ENCODE measurements around the gene HOXC9.

HOXC9 gene

GRCh38 chr12:54000116-54001114 is at the start of gene HOXC9:
Gene HOXC9, plus strand, starts transcription at chr12:54000161. Its CDS starts 28 bp downstream, at chr12:54000189.
- no peak within 1 kb of the TSS for H3K9ac ChIP-seq (ENCODE audit: low read depth, low read length)
- peak within 1 kb of the TSS; percentile 32 for H3K4me3 ChIP-seq (ENCODE audit: low read depth, low read length)

DNA sequence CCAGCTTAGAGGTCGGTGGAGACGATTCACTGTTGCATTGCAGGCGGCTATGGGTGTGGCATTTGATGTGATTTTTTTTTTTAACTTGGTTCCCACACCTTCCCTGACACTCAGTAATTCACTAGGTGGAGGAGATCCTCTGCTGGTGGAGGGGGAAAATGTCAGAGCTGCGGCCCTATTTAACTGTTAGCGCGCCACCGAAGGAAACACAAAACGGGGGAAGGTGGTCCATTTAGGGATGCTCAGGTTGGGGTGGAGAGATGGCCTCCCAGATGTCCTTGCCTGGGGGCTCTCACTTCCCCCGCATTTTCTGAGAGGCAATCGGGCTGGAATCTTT is 49.6 kb upstream of the HOXC9 start:
- Histone ChIP-seq H3K36me3 (ENCODE audit: control insufficient read depth, insufficient read depth, low read length) (no peaks in the 10 kb centered on the region), H3K4me3 (ENCODE audit: low read depth, low read length) (no peak overlapping the region), H3K4me1 (ENCODE audit: control insufficient read depth, insufficient read depth, low read length) (no peaks in the 10 kb centered on the region), H3K27me3 (ENCODE audit: control insufficient read depth, insufficient read depth, low read length) (peaks cover 99% of the 10 kb centered on the region), H3K9ac (ENCODE audit: low read depth, low read length) (no peak overlapping the region), H3K9me3 (ENCODE audit: control insufficient read depth, insufficient read depth, low read length) (no peaks in the 10 kb centered on the region)

More at GRCh38 chr12:54000116-54001114, at the start of gene HOXC9:
- Histone ChIP-seq H3K27me3 (ENCODE audit: control insufficient read depth, insufficient read depth, low read length) (peaks cover 100% of the 10 kb centered on the region), H3K36me3 (ENCODE audit: control insufficient read depth, insufficient read depth, low read length) (no peaks in the 10 kb centered on the region), H3K9me3 (ENCODE audit: control insufficient read depth, insufficient read depth, low read length) (no peaks in the 10 kb centered on the region), H3K4me1 (ENCODE audit: control insufficient read depth, insufficient read depth, low read length) (no peaks in the 10 kb centered on the region)

DNA sequence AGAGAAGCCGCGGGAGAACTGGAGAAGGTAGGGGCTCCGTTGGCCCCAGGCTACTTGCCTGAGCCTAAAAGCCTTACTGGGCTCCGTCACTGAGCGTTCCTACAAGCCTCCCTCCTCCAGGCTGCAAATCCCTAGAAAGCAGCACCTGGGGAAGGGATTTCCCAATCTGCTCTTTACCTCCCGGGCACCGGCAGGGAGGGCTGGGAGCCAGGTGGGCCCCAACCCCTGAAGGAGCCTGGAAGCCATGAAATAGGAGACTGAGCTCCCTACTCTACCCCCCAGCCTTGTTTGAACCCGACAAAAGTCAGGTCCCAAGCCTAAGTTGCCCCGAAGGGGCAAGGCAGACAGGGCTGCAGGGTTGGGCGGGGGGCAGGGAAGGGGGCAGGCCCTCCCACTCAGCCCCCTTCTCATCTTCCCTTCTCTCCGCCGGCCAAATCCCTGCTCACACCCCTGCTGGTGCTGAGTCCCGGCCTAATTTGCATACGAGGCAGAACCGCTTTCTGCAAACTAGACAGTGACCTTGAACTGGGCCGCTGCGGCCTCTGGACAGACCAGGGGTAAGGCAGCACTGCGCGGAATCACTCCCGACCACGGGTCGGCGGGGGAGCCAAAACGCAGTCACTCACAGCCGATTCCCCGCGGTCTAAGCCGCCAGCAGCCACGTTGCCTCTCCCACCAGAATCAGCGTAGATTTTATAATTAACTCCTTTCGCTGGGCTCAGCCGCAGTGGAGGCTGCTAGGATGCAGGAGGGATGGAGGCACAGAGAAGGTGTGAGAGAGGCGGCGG is 49.0 kb upstream of the HOXC9 start:
- Histone ChIP-seq H3K27me3 (ENCODE audit: control insufficient read depth, insufficient read depth, low read length) (peaks cover 99% of the 10 kb centered on the region), H3K9me3 (ENCODE audit: control insufficient read depth, insufficient read depth, low read length) (no peaks in the 10 kb centered on the region), H3K4me3 (ENCODE audit: low read depth, low read length) (peak overlapping the region; percentile 13), H3K36me3 (ENCODE audit: control insufficient read depth, insufficient read depth, low read length) (no peaks in the 10 kb centered on the region), H3K4me1 (ENCODE audit: control insufficient read depth, insufficient read depth, low read length) (no peaks in the 10 kb centered on the region), H3K9ac (ENCODE audit: low read depth, low read length) (no peak overlapping the region)

DNA sequence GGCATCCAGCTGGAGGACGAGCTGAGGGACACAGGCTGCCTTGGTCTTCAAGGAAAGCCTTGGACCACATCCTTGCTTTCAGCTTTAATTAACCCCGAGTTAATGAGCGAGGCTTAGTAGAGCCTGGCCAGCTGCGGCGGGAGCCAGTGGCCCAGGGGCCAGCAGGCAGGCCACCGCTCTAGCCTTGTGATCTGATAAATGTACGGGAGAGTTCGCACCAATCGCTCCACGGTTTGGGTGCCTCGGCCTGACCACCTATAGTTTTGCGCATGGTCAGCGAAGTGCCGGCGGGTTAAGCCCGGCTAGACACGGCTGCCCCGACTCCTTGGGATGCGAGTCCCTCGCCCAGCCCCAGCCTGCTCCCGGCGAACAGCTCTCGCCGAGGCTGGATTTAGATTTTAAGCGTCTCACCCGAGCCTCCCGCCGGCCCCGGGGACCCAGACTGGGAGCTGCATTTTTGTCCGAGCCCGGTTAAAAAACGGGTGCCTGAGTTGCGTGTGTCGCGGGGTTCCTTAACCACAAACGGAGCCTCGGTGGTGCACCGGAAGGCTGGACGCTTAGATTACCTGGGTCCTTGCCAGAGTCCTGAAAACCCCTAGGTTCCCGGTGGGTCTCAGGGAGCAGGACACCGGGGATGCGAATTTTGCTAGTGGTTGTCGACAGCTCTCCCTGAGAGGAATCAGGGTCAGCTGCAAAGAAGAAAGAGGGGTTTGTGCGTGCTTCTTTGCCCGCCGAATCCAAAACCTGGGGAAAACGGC is 48.2 kb upstream of the HOXC9 start:
- H3K36me3 ChIP-seq (ENCODE audit: control insufficient read depth, insufficient read depth, low read length), result no peaks in the 10 kb centered on the region
- no peaks in the 10 kb centered on the region for H3K9me3 ChIP-seq (ENCODE audit: control insufficient read depth, insufficient read depth, low read length)
- H3K27me3 ChIP-seq (ENCODE audit: control insufficient read depth, insufficient read depth, low read length), result peaks cover 99% of the 10 kb centered on the region
- peak overlapping the region; percentile 13 for H3K4me3 ChIP-seq (ENCODE audit: low read depth, low read length)
- H3K9ac ChIP-seq (ENCODE audit: low read depth, low read length), result no peak overlapping the region
- no peaks in the 10 kb centered on the region for H3K4me1 ChIP-seq (ENCODE audit: control insufficient read depth, insufficient read depth, low read length)

DNA sequence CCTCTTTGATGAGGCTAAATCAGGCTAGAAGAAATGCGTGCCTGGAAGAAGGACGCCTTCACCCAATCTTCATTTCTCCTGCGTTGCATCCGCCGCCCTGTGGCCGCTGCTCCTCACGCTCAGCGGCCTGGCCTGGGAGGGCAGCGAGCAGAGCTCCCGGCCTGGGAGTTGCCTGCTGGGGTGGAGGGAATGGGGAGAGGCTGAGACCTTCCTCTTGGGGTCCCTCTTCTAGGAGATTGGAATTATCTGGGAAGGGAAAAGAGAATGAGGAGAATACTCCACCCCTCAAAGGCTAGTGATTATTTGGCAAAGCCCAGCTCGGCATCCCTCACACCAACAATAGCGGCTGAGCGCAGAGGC is 47.6 kb upstream of the HOXC9 start:
- Histone ChIP-seq H3K9me3 (ENCODE audit: control insufficient read depth, insufficient read depth, low read length) (no peaks in the 10 kb centered on the region), H3K36me3 (ENCODE audit: control insufficient read depth, insufficient read depth, low read length) (no peaks in the 10 kb centered on the region), H3K4me3 (ENCODE audit: low read depth, low read length) (peak overlapping the region; percentile 18), H3K27me3 (ENCODE audit: control insufficient read depth, insufficient read depth, low read length) (peaks cover 99% of the 10 kb centered on the region), H3K4me1 (ENCODE audit: control insufficient read depth, insufficient read depth, low read length) (no peaks in the 10 kb centered on the region), H3K9ac (ENCODE audit: low read depth, low read length) (no peak overlapping the region)

DNA sequence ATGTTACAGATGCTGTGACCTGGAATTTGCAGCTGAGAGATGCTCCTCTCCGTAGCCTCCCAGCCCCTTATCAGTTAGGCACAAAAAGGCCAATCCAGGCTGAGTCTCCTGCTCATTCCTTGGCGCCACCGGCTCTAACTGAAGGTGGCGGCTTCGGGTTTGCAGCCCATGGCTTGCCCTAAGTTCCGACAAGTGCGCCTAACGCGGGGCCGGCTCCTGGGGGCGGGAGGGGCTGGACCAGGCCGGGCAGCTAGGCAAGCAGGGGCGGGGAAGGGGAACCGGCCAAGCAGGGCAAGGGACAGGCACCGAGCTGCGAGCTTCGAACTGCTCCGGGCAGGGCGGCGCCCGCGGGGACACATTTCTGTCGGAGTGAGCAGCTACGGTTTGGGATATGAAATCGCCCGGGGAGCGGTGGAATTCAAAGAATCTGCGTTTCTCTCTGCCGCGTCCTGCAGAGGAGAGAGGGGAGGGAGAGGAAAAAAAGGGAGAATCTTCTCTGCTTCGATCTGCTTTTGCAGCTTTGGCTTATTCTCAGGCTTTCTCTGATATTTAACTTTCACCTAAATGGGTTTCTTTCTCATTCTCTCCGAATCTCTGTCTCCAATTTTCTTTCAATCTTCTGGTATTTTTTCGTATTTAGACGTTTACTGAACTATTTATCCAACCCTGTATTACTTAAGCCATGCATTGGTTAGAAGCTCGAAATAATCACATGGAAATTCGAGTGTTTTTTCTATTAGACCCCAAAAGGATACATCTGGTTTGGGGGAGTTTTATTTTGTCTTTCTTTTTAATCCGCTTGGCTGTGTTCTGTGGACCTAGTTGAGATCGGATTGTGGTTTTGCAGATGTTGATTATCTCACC is 46.9 kb upstream of the HOXC9 start:
- no peaks in the 10 kb centered on the region for H3K4me1 ChIP-seq (ENCODE audit: control insufficient read depth, insufficient read depth, low read length)
- H3K36me3 ChIP-seq (ENCODE audit: control insufficient read depth, insufficient read depth, low read length), result no peaks in the 10 kb centered on the region
- no peaks in the 10 kb centered on the region for H3K9me3 ChIP-seq (ENCODE audit: control insufficient read depth, insufficient read depth, low read length)
- no peak overlapping the region for H3K9ac ChIP-seq (ENCODE audit: low read depth, low read length)
- peaks cover 99% of the 10 kb centered on the region for H3K27me3 ChIP-seq (ENCODE audit: control insufficient read depth, insufficient read depth, low read length)
- peak overlapping the region; percentile 18 for H3K4me3 ChIP-seq (ENCODE audit: low read depth, low read length)

DNA sequence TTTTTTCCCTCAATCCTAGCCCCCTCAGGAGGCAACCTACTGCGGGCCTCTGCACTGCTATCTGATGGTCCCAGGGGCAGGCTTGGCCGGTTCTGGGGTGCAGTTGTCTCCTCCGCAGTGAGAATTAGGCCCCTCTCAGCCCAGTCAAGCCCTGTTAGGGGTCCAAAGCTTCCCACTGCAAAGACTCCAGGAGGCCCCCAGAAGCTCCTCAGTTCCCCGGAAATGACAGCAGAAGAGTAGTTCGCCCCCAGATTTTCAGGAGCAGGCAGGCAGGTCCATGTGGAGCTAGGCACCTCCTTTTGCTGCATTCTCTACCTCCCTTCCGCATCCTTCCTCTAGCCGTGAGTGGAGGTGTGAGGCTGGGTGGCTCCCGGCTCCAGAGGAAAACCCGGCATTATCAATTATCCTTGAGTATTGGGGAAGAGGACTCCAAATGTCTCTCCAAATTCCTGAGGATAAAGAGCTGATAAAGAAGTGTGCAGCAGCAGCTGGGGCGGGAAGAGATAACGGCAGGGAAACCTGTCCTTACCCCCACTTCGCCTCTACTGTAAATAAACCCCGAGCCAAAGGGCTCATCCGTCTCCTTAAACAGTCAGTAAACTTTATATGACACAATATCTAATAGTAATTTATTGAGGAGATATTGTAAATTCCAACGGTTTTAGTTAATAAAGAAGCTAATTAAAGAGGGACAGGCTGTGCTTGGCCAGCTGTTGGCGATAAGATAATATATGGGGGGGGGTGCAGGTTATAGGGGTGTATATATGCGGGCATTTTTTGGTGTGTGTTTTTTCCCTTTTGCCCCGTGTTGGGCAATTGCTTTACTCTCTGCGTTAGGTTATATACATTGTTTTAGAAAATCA is 45.9 kb upstream of the HOXC9 start:
- H3K4me1 ChIP-seq (ENCODE audit: control insufficient read depth, insufficient read depth, low read length), result no peaks in the 10 kb centered on the region
- H3K36me3 ChIP-seq (ENCODE audit: control insufficient read depth, insufficient read depth, low read length), result no peaks in the 10 kb centered on the region
- no peaks in the 10 kb centered on the region for H3K9me3 ChIP-seq (ENCODE audit: control insufficient read depth, insufficient read depth, low read length)
- no peak overlapping the region for H3K9ac ChIP-seq (ENCODE audit: low read depth, low read length)
- H3K4me3 ChIP-seq (ENCODE audit: low read depth, low read length), result no peak overlapping the region
- H3K27me3 ChIP-seq (ENCODE audit: control insufficient read depth, insufficient read depth, low read length), result peaks cover 99% of the 10 kb centered on the region

GRCh38 chr12:53954694-53955035 is 45.3 kb upstream of the HOXC9 start, which contains the start of gene HOXC12:
Gene HOXC12, plus strand, starts transcription at chr12:53954903. Its CDS starts 27 bp downstream, at chr12:53954930.
- no peaks in the 10 kb centered on the region for H3K9me3 ChIP-seq (ENCODE audit: control insufficient read depth, insufficient read depth, low read length)
- H3K4me3 ChIP-seq (ENCODE audit: low read depth, low read length), result peak within 1 kb of the TSS; percentile 22
- H3K9ac ChIP-seq (ENCODE audit: low read depth, low read length), result no peak within 1 kb of the TSS
- H3K36me3 ChIP-seq (ENCODE audit: control insufficient read depth, insufficient read depth, low read length), result no peaks in the 10 kb centered on the region
- H3K27me3 ChIP-seq (ENCODE audit: control insufficient read depth, insufficient read depth, low read length), result peaks cover 99% of the 10 kb centered on the region
- H3K4me1 ChIP-seq (ENCODE audit: control insufficient read depth, insufficient read depth, low read length), result no peaks in the 10 kb centered on the region

- Histone ChIP-seq H3K4me3 (ENCODE audit: low read depth, low read length) (peak overlapping the region; percentile 22), H3K4me1 (ENCODE audit: control insufficient read depth, insufficient read depth, low read length) (no peaks in the 10 kb centered on the region), H3K9ac (ENCODE audit: low read depth, low read length) (no peak overlapping the region), H3K36me3 (ENCODE audit: control insufficient read depth, insufficient read depth, low read length) (no peaks in the 10 kb centered on the region), H3K9me3 (ENCODE audit: control insufficient read depth, insufficient read depth, low read length) (no peaks in the 10 kb centered on the region), H3K27me3 (ENCODE audit: control insufficient read depth, insufficient read depth, low read length) (peaks cover 99% of the 10 kb centered on the region)
These were observed 44.8 kb upstream of the HOXC9 start for GRCh38 chr12:53955036-53955775.

DNA sequence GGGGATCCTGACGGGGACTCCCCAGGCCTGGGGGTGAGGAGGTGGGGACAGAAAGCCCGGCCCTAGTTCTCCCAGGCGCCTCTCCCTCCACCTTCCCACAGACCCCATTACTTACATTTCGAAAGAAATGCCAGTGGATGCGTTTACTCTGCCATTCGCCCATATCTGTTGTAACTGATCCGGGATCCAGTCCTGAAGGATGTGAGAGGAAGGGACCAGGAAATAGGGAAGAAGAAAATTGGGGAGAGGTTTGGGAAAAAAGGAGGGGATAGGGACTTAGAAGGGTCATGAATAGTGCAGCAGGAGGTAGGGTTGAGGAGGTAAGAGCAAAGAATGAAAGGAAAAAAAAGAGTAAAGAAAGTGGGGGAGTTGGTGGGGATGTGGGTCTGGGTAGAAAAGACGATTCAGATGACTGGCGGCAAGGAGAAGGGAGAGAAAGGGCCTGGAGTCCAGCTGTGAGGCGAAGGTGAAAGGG is 44.1 kb upstream of the HOXC9 start:
- Histone ChIP-seq H3K4me1 (ENCODE audit: control insufficient read depth, insufficient read depth, low read length) (no peaks in the 10 kb centered on the region), H3K9ac (ENCODE audit: low read depth, low read length) (no peak overlapping the region), H3K4me3 (ENCODE audit: low read depth, low read length) (peak overlapping the region; percentile 22), H3K27me3 (ENCODE audit: control insufficient read depth, insufficient read depth, low read length) (peaks cover 99% of the 10 kb centered on the region), H3K9me3 (ENCODE audit: control insufficient read depth, insufficient read depth, low read length) (no peaks in the 10 kb centered on the region), H3K36me3 (ENCODE audit: control insufficient read depth, insufficient read depth, low read length) (no peaks in the 10 kb centered on the region)
